NCI-H128 (cell line): ENCODE data around the gene G6PC1.
"Not testable (repeated sequence)": the region's sequence is repeated elsewhere in the genome, so short reads cannot be mapped to it uniquely, and the experiment has no call there.

ENCODE experiments used
- DNase-seq: peaks from one replicate; lab custom pipeline; 2025; ENCODE audit not compliant: unreplicated experiment; lab: John Stamatoyannopoulos, UW

Gene G6PC1

DNA sequence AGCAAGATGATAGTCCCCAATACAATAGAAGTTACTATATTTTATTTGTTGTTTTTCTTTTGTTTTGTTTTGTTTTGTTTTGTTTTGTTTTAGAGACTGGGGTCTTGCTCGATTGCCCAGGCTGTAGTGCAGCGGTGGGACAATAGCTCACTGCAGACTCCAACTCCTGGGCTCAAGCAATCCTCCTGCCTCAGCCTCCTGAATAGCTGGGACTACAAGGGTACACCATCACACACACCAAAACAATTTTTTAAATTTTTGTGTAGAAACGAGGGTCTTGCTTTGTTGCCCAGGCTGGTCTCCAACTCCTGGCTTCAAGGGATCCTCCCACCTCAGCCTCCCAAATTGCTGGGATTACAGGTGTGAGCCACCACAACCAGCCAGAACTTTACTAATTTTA lies 618 bp upstream of the G6PC1 start:
- DNase-seq: not testable (repeated sequence)

DNA sequence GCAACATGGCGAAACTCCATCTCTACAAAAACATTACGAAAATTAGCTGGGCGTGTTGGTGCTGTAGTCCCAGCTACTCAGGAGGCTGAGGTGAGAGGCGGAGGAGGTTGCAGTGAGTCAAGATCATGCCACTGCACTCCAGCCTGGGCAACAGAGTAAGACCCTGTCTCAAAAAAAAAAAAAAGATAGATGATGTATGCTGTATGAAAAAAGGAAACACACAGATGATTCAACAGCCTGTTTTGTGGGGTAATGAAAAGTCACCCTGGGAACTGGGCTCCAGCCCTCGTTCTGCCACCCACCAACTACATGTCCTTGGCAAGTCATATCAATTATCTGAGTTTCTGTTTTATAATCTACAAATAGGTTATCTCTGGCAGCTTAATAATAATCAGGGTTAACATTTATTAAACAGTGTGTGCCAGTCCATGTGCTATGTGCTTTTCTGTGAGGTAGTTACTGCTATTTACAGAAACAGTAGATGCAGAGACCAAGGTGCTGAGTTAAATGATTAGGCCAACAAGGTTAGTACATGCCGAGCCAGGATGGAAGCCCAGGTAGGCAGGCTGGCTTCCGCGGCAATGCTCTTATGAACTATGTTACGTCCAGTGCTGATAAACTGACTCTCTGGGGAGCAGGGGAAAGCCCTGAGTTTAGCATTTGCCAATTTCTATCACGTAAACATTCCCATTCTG lies 1.1 kb downstream of the G6PC1 start:
- no peak for DNase-seq

DNA sequence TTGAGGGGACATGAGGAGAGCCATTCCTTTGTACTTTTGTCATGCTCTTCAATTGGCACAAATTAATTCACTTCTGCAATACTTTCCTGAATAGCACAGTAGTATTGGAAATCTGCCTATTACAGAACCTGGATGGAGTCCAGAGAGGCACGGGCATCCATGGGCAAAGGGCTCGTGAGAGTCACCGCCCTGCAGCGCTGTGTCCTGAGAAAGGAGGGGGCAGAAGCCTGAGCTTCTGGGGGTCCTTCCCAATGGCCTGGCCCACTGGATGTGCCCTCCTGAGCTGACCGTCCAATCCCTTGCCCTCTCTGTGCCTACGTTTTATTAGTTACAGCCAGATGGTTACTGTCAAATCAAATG lies 3.5 kb downstream of the G6PC1 start:
- DNase-seq: no peak

- DNase-seq: no peak
These were observed 6.3 kb downstream of the G6PC1 start for GRCh38 chr17:42906772-42907446.

DNA sequence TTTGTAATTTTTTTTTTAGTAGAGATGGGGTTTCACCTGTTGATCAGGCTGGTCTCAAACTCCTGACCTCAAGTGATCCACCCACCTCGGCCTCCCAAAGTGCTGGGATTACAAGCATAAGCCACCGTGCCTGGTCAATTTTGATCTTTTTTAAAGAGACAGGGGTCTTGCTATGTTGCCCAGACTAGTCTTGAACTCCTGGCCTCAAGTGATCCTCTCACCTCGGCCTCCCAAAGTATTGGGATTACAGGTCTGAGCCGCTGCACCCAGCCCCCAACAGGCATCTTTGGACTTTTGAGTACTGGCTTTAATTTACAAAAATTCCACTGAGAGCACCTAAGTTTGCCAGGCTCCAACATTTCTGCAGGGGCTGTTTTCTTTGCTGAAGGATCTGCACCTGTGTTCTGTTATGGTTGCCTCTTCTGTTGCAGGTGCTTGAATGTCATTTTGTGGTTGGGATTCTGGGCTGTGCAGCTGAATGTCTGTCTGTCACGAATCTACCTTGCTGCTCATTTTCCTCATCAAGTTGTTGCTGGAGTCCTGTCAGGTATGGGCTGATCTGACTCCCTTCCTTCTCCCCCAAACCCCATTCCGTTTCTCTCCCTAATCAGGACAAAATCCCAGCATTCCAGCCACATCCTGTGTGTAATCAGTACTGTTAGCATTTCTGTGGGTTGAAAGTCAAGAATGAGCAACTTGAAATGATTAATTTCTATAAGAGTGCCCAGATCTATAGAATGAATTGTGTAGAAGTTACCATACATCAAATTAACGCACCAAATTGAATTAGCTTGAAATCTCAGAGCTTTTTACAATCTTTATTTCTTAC lies 8.5 kb downstream of the G6PC1 start:
- DNase-seq: no peak

GRCh38 chr17:42913522-42913921 lies 12.9 kb downstream of the G6PC1 start:
- DNase-seq: no peak

GRCh38 chr17:42913981-42914617 lies 13.5 kb downstream of the G6PC1 start:
- DNase-seq: no peak

GRCh38 chr17:42915288-42915687 lies 14.7 kb downstream of the G6PC1 start:
- not testable (repeated sequence) for DNase-seq

- not testable (repeated sequence) for DNase-seq
These were observed 16.0 kb downstream of the G6PC1 start for GRCh38 chr17:42916388-42917235.

DNA sequence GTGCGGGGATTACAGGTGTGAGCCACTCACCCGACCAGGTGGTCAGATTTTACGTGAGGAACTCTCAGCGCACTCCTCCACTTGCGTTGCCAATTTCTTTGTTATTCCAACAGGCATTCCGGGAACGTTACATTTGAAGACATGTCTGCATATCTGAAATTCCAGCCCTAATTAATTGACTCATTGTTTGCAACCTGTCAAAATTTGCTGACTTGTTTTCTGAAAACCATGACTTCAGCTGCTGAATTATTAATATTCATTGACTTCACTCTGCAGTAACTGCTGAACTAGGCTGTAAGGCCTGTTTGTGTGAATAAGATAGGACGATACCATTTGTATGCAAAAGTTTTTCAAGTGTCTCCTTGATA lies 16.6 kb downstream of the G6PC1 start:
- DNase-seq: no peak

GRCh38 chr17:42918902-42919521 lies 18.4 kb downstream of the G6PC1 start:
- DNase-seq: no peak

DNA sequence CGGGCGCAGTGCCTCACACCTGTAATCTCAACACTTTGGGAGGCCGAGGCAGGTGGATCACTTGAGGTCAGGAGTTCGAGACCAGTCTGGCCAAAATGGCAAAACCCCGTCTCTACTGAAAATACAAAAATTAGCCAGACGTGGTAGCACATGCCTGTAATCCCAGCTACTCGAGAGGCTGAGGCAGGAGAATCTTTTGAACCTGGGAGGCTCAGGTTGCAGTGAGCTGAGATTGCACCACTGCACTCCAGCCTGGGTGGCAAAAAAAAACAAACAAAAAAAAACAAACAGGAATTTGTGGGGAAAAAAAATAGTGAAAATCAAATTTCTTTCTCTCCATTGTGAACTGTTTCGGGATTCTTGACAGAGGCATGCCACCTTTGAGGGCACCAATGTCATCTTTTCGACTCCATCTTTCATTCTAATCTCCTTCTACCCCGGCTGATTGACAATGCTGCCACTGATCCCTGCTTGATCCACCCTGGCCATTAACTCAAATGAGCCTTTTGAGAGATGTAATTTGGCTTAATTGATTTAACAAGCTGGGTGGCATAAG lies 19.0 kb downstream of the G6PC1 start:
- DNase-seq: not testable (repeated sequence)

GRCh38 chr17:42920106-42920900 lies 19.7 kb downstream of the G6PC1 start:
- no peak for DNase-seq

DNA sequence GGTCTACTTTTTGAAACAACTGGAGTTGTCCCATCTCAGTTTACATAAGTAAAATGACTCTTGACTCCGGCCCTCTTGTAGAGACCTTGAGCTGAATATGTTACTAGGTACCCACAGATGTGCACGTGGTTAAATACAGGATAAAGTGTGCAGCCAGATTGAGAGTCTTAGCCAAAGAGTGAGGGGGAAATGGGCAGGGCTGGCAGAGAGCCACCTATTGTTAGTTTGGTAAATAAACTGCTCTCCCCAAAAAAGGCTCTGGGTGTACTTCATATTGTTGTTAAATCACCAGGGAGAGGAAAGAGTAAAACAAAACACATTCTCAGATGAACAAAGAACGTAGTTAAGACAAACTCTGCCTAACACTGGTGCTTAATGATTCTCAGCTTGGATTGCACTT lies 20.3 kb downstream of the G6PC1 start:
- no peak for DNase-seq

- no peak for DNase-seq
These were observed 21.7 kb downstream of the G6PC1 start for GRCh38 chr17:42922294-42922693.

GRCh38 chr17:42923472-42923871 lies 22.9 kb downstream of the G6PC1 start:
- DNase-seq: not testable (repeated sequence)

GRCh38 chr17:42924891-42925290 lies 24.3 kb downstream of the G6PC1 start:
- DNase-seq: no peak

DNA sequence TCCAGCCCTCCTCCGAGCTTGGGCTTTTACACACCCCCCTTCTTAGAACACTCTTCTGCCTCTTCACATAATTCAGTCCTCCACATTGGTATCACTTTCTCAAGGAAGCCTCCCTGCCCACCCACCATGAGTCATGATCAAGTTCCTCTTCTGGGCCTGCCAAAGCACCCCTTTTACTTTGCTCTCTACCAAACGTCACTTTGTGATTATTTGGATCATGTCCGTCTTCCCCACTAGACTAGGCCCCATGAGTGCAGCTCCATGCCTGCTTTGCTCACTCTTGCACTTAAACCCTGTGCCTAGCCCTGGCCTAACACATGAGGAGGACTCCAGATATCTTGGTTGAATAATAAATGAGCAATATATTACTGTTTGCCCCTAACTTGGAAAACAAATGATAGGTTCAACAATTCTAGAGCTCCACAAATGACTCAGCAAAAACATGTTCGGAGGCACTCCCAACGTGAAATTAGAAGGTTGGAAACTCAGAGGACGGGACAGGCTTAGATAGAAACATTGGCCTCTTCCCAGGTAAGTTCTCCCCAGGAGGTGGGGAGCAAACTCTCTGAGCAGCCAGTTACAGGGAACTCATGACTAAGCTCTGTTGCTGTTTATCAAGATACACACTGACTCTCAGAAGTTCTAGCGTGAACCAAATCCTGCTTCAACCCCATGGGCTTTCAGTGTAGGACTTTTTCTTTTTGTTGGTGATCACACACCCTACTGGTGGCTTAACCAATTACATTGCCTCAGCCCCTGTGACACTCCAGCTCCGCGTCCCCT lies 28.3 kb downstream of the G6PC1 start:
- DNase-seq: no peak
